Measurements from ENCODE around the gene PI4KA.
"Not testable (repeated sequence)": the region's sequence is repeated elsewhere in the genome, so short reads cannot be mapped to it uniquely, and the experiment has no call there.

PI4KA gene

GRCh38 chr22:20839837-20840645, 18.6 kb downstream of the PI4KA start:
- H3K27ac Mint-ChIP-seq: no peak overlapping the region
- no peaks in the 10 kb centered on the region for H3K9me3 Mint-ChIP-seq
- peaks cover 14% of the 10 kb centered on the region for H3K36me3 Mint-ChIP-seq
- H3K4me1 Mint-ChIP-seq: peaks cover 42% of the 10 kb centered on the region
- H3K27me3 Mint-ChIP-seq: no peaks in the 10 kb centered on the region
- H3K4me3 Mint-ChIP-seq: no peak overlapping the region
- ATAC-seq: no peak

GRCh38 chr22:20839354-20839753, 19.3 kb downstream of the PI4KA start:
- not testable (repeated sequence) for H3K4me3 Mint-ChIP-seq, H3K27ac Mint-ChIP-seq, ATAC-seq, H3K9me3 Mint-ChIP-seq, H3K27me3 Mint-ChIP-seq
- Mint-ChIP-seq H3K36me3 (peaks cover 18% of the 10 kb centered on the region), H3K4me1 (peaks cover 42% of the 10 kb centered on the region)

GRCh38 chr22:20836987-20837823, 21.4 kb downstream of the PI4KA start:
- no peaks in the 10 kb centered on the region for H3K27me3 Mint-ChIP-seq
- ATAC-seq: no peak
- H3K4me3 Mint-ChIP-seq: no peak overlapping the region
- no peak overlapping the region for H3K27ac Mint-ChIP-seq
- H3K4me1 Mint-ChIP-seq: peaks cover 34% of the 10 kb centered on the region
- peaks cover 31% of the 10 kb centered on the region for H3K36me3 Mint-ChIP-seq
- H3K9me3 Mint-ChIP-seq: no peaks in the 10 kb centered on the region

GRCh38 chr22:20834725-20835124, 23.9 kb downstream of the PI4KA start:
- no peak for ATAC-seq
- H3K9me3 Mint-ChIP-seq: no peaks in the 10 kb centered on the region
- no peak overlapping the region for H3K4me3 Mint-ChIP-seq
- H3K4me1 Mint-ChIP-seq: peaks cover 13% of the 10 kb centered on the region
- H3K36me3 Mint-ChIP-seq: peaks cover 47% of the 10 kb centered on the region
- H3K27ac Mint-ChIP-seq: no peak overlapping the region
- H3K27me3 Mint-ChIP-seq: no peaks in the 10 kb centered on the region

- Mint-ChIP-seq H3K9me3 (no peaks in the 10 kb centered on the region), H3K4me3 (no peak overlapping the region), H3K27me3 (no peaks in the 10 kb centered on the region), H3K36me3 (peaks cover 53% of the 10 kb centered on the region), H3K4me1 (peaks cover 11% of the 10 kb centered on the region), H3K27ac (no peak overlapping the region)
- no peak for ATAC-seq
Measured at GRCh38 chr22:20834206-20834605, 24.4 kb downstream of the PI4KA start.

GRCh38 chr22:20833225-20833665, 25.4 kb downstream of the PI4KA start:
- no peaks in the 10 kb centered on the region for H3K9me3 Mint-ChIP-seq
- peaks cover 59% of the 10 kb centered on the region for H3K36me3 Mint-ChIP-seq
- H3K4me1 Mint-ChIP-seq: peaks cover 6% of the 10 kb centered on the region
- no peak overlapping the region for H3K4me3 Mint-ChIP-seq
- no peaks in the 10 kb centered on the region for H3K27me3 Mint-ChIP-seq
- H3K27ac Mint-ChIP-seq: no peak overlapping the region
- ATAC-seq: no peak

GRCh38 chr22:20829491-20830134, 29.0 kb downstream of the PI4KA start:
- Mint-ChIP-seq H3K27me3 (no peaks in the 10 kb centered on the region), H3K36me3 (peaks cover 71% of the 10 kb centered on the region), H3K27ac (no peak overlapping the region), H3K4me1 (no peaks in the 10 kb centered on the region), H3K9me3 (no peaks in the 10 kb centered on the region), H3K4me3 (no peak overlapping the region)
- ATAC-seq: no peak

- ATAC-seq, H3K4me1 Mint-ChIP-seq, H3K27me3 Mint-ChIP-seq, H3K4me3 Mint-ChIP-seq, H3K9me3 Mint-ChIP-seq, H3K27ac Mint-ChIP-seq: not testable (repeated sequence)
- H3K36me3 Mint-ChIP-seq: peaks cover 57% of the 10 kb centered on the region
Measured at GRCh38 chr22:20826373-20827152, 32.0 kb downstream of the PI4KA start.

GRCh38 chr22:20825624-20826023, 33.0 kb downstream of the PI4KA start:
- Mint-ChIP-seq H3K27ac (no peak overlapping the region), H3K4me3 (no peak overlapping the region), H3K4me1 (no peaks in the 10 kb centered on the region), H3K27me3 (no peaks in the 10 kb centered on the region), H3K9me3 (no peaks in the 10 kb centered on the region), H3K36me3 (peaks cover 55% of the 10 kb centered on the region)
- no peak for ATAC-seq

GRCh38 chr22:20825216-20825615, 33.4 kb downstream of the PI4KA start:
- H3K27ac Mint-ChIP-seq, H3K9me3 Mint-ChIP-seq, H3K4me1 Mint-ChIP-seq, H3K27me3 Mint-ChIP-seq, H3K4me3 Mint-ChIP-seq, ATAC-seq: not testable (repeated sequence)
- peaks cover 55% of the 10 kb centered on the region for H3K36me3 Mint-ChIP-seq

GRCh38 chr22:20823264-20823663, 35.3 kb downstream of the PI4KA start:
- Mint-ChIP-seq H3K4me1 (no peaks in the 10 kb centered on the region), H3K27me3 (no peaks in the 10 kb centered on the region), H3K9me3 (no peaks in the 10 kb centered on the region), H3K27ac (no peak overlapping the region), H3K4me3 (no peak overlapping the region), H3K36me3 (peaks cover 53% of the 10 kb centered on the region)
- no peak for ATAC-seq

- Mint-ChIP-seq H3K4me3 (no peak overlapping the region), H3K9me3 (no peaks in the 10 kb centered on the region), H3K27ac (no peak overlapping the region), H3K27me3 (no peaks in the 10 kb centered on the region), H3K4me1 (no peaks in the 10 kb centered on the region), H3K36me3 (peaks cover 45% of the 10 kb centered on the region)
- ATAC-seq: no peak
Measured at GRCh38 chr22:20822240-20822639, 36.4 kb downstream of the PI4KA start.

- ATAC-seq, H3K4me3 Mint-ChIP-seq, H3K4me1 Mint-ChIP-seq, H3K9me3 Mint-ChIP-seq, H3K27ac Mint-ChIP-seq, H3K27me3 Mint-ChIP-seq: not testable (repeated sequence)
- peaks cover 45% of the 10 kb centered on the region for H3K36me3 Mint-ChIP-seq
Measured at GRCh38 chr22:20821717-20822239, 36.8 kb downstream of the PI4KA start.

- no peak overlapping the region for H3K4me3 Mint-ChIP-seq
- no peaks in the 10 kb centered on the region for H3K9me3 Mint-ChIP-seq
- no peak for ATAC-seq
- H3K36me3 Mint-ChIP-seq: peaks cover 52% of the 10 kb centered on the region
- no peak overlapping the region for H3K27ac Mint-ChIP-seq
- no peaks in the 10 kb centered on the region for H3K4me1 Mint-ChIP-seq
- H3K27me3 Mint-ChIP-seq: no peaks in the 10 kb centered on the region
Measured at GRCh38 chr22:20819471-20819870, 39.1 kb downstream of the PI4KA start.

Measured in stimulated activated memory B cell treated with anti-CD40 and anti-IgM and Interleukin-4, amounts not matched to agents 10 μg/mL and 1 μg/mL and 100 μg/mL, for 72 hours (primary cell).